HEK293 (cell line): Measurements from ENCODE around the gene TTC22.

ENCODE experiments used
- CTCF ChIA-PET: fragments of 350-600 bp; formaldehyde crosslinking; extraction: SDS; loops from one replicate; lab custom pipeline; 2021; ENCODE audit warnings: antibody characterized with exemption; lab: Yijun Ruan, JAX
- POLR2A ChIA-PET: fragments of 300-600 bp; formaldehyde crosslinking; extraction: SDS; loops from one replicate; lab custom pipeline; 2020; ENCODE audit warnings: antibody characterized with exemption, inconsistent platforms; lab: Yijun Ruan, JAX
- H3K27ac ChIP-seq: fragments of 200-500 bp; sonication (Bioruptor generic); 2 replicates; pipeline ENCODE4 v1.5.1; 2014; ENCODE audit warnings: low read depth, low read length, control low read depth, inconsistent platforms; ENCODE audit errors: extremely low read depth
- H3K36me3 ChIP-seq, 2 experiments: fragments of 200-500 bp in 1 of 2; sonication (Bioruptor generic) in 1 of 2; 1 replicate in 1 of 2; 2 replicates in 1 of 2; pipeline ENCODE4 v1.5.1; 2014 to 2017; ENCODE audit warnings: inconsistent platforms in 2 of 2, low read length in 2 of 2; ENCODE audit not compliant: control insufficient read depth in 2 of 2, insufficient read depth in 1 of 2
- H3K4me1 ChIP-seq: fragments of 200-500 bp; sonication (Bioruptor generic); 2 replicates; pipeline ENCODE4 v1.5.1; 2014; ENCODE audit warnings: mild to moderate bottlenecking, low read length, inconsistent platforms; ENCODE audit not compliant: control insufficient read depth, insufficient read depth
- H3K4me3 ChIP-seq: 2 replicates; pipeline ENCODE4 v1.5.1; 2011; ENCODE audit warnings: low read depth, mild to moderate bottlenecking, control low read depth, low read length, moderate library complexity
- H3K9me3 ChIP-seq: fragments of 200-500 bp; sonication (Bioruptor generic); 2 replicates; pipeline ENCODE4 v1.5.1; 2014; ENCODE audit warnings: low read depth, low read length, inconsistent platforms; ENCODE audit not compliant: control insufficient read depth, insufficient read depth
- AEBP2 ChIP-seq: fragments of 450-650 bp; formaldehyde crosslinking; IDR thresholded peaks from 2 replicates; pipeline ENCODE4 v1.5.1; 2016; ENCODE audit warnings: missing biosample characterization, missing genetic modification characterization, borderline replicate concordance
- CTCF ChIP-seq: fragments of 450-650 bp; formaldehyde crosslinking; IDR thresholded peaks from 2 replicates; pipeline ENCODE4 v1.5.1; 2016; ENCODE audit warnings: missing biosample characterization, missing genetic modification characterization
- GLIS1 ChIP-seq: fragments of 450-650 bp; formaldehyde crosslinking; IDR thresholded peaks from 2 replicates; pipeline ENCODE4 v1.5.1; 2016; ENCODE audit warnings: missing biosample characterization, missing genetic modification characterization
- IKZF3 ChIP-seq: fragments of 450-650 bp; IDR thresholded peaks from 2 replicates; pipeline ENCODE4 v1.5.0; 2018; ENCODE audit warnings: missing biosample characterization, mild to moderate bottlenecking, missing genetic modification characterization, moderate library complexity
- PATZ1 ChIP-seq: fragments of 450-650 bp; formaldehyde crosslinking; IDR thresholded peaks from 2 replicates; pipeline ENCODE4 v1.5.1; 2016; ENCODE audit warnings: missing biosample characterization, missing genetic modification characterization
- PRDM10 ChIP-seq: fragments of 450-650 bp; formaldehyde crosslinking; IDR thresholded peaks from 2 replicates; pipeline ENCODE4 v1.5.1; 2016; ENCODE audit warnings: missing biosample characterization, missing genetic modification characterization
- ZNF501 ChIP-seq: fragments of 450-650 bp; formaldehyde crosslinking; IDR thresholded peaks from 2 replicates; pipeline ENCODE4 v1.5.1; 2016; ENCODE audit warnings: missing biosample characterization, missing genetic modification characterization
- ZNF600 ChIP-seq: fragments of 450-650 bp; formaldehyde crosslinking; IDR thresholded peaks from 2 replicates; pipeline ENCODE4 v1.5.1; 2016; ENCODE audit warnings: missing biosample characterization, missing genetic modification characterization
- ZNF654 ChIP-seq: fragments of 450-650 bp; formaldehyde crosslinking; IDR thresholded peaks from 2 replicates; pipeline ENCODE4 v1.5.1; 2016; ENCODE audit warnings: low read depth, missing biosample characterization, missing genetic modification characterization
- ZNF658 ChIP-seq: fragments of 450-650 bp; formaldehyde crosslinking; IDR thresholded peaks from 2 replicates; pipeline ENCODE4; 2016; ENCODE audit warnings: missing biosample characterization, missing genetic modification characterization
- ZSCAN30 ChIP-seq: fragments of 450-650 bp; IDR thresholded peaks from 2 replicates; pipeline ENCODE4 v1.5.1; 2018; ENCODE audit warnings: missing biosample characterization, mild to moderate bottlenecking, missing genetic modification characterization, moderate library complexity
- TF ChIP-seq, protein P1 (sequence below): fragments of 450-650 bp; formaldehyde crosslinking; IDR thresholded peaks from 2 replicates; pipeline ENCODE4 v1.5.1; 2016; ENCODE audit warnings: missing biosample characterization, missing genetic modification characterization

The TTC22 gene

DNA sequence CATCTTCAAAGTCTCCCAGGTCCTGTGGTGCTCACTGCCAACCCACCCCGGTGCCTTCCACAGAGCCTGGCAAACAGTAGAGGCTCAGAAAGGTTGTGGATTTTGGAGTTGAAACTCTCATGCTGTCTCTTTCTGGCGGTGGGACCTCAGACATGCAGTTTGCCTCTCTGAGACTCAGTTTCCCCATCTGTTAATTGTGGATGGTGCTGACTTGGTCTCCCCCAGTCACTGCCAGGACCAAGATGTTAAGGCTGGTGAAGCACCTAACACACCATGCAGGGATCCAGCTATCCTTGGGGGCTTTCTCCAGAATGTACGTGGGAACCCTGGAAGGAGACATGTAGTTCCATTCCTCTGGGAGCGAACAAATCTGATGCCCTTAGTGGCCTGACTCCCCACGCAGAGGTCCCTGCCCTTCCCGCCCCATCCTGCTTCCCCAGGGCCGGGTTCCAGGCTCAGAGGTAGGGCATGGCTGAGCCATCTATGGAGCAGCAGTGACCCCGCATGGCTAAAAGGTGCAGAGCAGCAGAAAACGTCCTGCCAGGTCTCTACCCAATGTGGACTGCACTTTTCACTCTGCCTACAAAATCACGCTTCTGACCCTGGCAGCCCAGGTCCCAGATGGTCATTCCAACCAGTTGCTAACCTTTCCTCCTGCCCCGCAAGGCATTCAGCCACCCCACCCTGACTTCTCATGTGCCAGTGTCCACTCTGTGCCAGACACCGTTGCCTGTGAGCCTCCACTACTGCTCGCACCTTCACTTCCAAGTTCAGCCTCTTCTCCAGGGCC, 9.2 kb upstream of the TTC22 start:
- no peak for TF ChIP-seq AEBP2 (tag by site-specific recombination)
- 0 out of 2 replicates have a peak, but pooled peaks have one; percentile 20 for TF ChIP-seq ZNF600
- TF ChIP-seq PATZ1 (tag by site-specific recombination) = 0 out of 2 replicates have a peak, but pooled peaks have one; percentile 23
- peak; percentile 65; the same call in 1 of the 2 replicates for TF ChIP-seq IKZF3
- TF ChIP-seq CTCF = peak; percentile 94
- peak; percentile 78 for TF ChIP-seq ZSCAN30 (tag by site-specific recombination)
- peak; percentile 18; the same call in 1 of the 2 replicates for TF ChIP-seq GLIS1 (tag by site-specific recombination)
- TF ChIP-seq, protein P1, sequence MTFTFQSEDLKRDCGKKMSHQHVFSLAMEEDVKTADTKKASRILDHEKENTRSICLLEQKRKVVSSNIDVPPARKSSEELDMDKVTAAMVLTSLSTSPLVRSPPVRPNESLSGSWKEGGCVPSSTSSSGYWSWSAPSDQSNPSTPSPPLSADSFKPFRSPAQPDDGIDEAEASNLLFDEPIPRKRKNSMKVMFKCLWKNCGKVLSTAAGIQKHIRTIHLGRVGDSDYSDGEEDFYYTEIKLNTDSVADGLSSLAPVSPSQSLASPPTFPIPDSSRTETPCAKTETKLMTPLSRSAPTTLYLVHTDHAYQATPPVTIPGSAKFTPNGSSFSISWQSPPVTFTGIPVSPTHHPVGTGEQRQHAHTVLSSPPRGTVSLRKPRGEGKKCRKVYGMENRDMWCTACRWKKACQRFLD (tag by site-specific recombination) = no peak
- no peak for TF ChIP-seq ZNF658 (tag by site-specific recombination)
- TF ChIP-seq ZNF654 (tag by site-specific recombination) = peak; percentile 95
- no peak overlapping the region for H3K27ac ChIP-seq
- H3K4me3 ChIP-seq = no peak overlapping the region
- POLR2A ChIA-PET = no interaction called here
- H3K36me3 ChIP-seq = no peaks in the 10 kb centered on the region
- CTCF ChIA-PET = interaction anchor here (0.6 to 2.4 kb wide), 18 partner anchors 9 to 1746 kb away, joined by 3 to 12 read pairs (median 3); no protein-coding TSS in a partner anchor
- H3K4me1 ChIP-seq = no peaks in the 10 kb centered on the region
- no peaks in the 10 kb centered on the region for H3K9me3 ChIP-seq

DNA sequence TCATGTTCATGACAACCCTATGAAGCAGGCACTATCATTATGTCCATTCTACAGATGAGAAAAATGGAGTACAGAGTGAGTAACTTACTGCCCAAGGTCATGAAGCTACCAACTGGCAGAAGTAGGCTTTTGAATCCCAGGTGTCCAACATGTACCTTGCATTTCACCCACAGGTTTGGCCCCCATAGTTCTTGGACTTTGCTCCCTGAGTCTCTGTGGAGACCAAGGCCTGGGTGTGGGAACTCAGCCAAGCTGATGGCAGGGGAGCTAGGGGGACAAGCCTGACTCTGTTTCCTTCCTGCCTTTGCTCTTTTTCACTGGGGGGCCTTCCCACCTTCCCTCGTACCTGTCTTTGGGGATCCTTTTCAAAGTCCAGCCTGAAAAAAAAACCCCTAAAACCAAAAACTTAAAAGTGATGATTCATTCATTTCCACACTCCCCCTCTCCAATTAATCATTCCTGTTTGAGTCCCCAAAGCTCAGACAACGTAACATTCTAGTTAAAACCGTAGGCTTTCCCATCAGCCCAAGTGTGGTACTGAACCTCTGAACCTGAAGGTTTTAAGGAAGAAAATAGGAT, 8.5 kb upstream of the TTC22 start:
- H3K9me3 ChIP-seq = no peaks in the 10 kb centered on the region
- no peak overlapping the region for H3K4me3 ChIP-seq
- ChIA-PET CTCF (interaction anchor here (0.5 to 2.4 kb wide), 24 partner anchors 10 to 1324 kb away, joined by 3 to 12 read pairs (median 3); no protein-coding TSS in a partner anchor), POLR2A (interaction anchor here (0.6 kb wide), 1 partner anchor 321 kb away, joined by 3 read pairs; no protein-coding TSS in a partner anchor)
- H3K4me1 ChIP-seq = no peaks in the 10 kb centered on the region
- no peaks in the 10 kb centered on the region for H3K36me3 ChIP-seq
- H3K27ac ChIP-seq = no peak overlapping the region
- TF ChIP-seq ZNF501 (tag by site-specific recombination) (no peak), PRDM10 (peak; percentile 84)
- TF ChIP-seq, all 188 proteins: peak for 1
